A549 (cell line): ENCODE results near the gene PCYT1A.

Experiments
- BHLHE40 ChIP-seq: IDR thresholded peaks from 2 replicates; pipeline ENCODE4 v1.6.1; 2012; ENCODE audit warnings: low read depth, low read length, inconsistent platforms
- CBX2 ChIP-seq: fragments of 200-600 bp; sonication (generic); IDR thresholded peaks from 2 replicates; pipeline ENCODE4 v1.6.1; 2016; ENCODE audit warnings: low read depth, mild to moderate bottlenecking, borderline replicate concordance
- CHD2 ChIP-seq: fragments of 150-350 bp; IDR thresholded peaks from 2 replicates; pipeline ENCODE4 v1.6.1; 2014; ENCODE audit warnings: low read length; ENCODE audit not compliant: partially characterized antibody
- CTCF ChIP-seq: fragments of >200 bp; sonication (Bioruptor Twin); formaldehyde crosslinking; IDR thresholded peaks from 3 replicates; pipeline ENCODE4 v1.5.1; 2016
- POLR2A ChIP-seq: IDR thresholded peaks from 2 replicates; pipeline ENCODE4 v1.6.1; 2012; ENCODE audit warnings: mild to moderate bottlenecking, low read length
- RFX5 ChIP-seq: fragments of 450-650 bp; IDR thresholded peaks from 2 replicates; pipeline ENCODE4 v1.7.1; 2014; ENCODE audit warnings: antibody characterized with exemption, mild to moderate bottlenecking, moderate library complexity
- SMC3 ChIP-seq: fragments of >200 bp; sonication (Bioruptor Twin); formaldehyde crosslinking; IDR thresholded peaks from 3 replicates; pipeline ENCODE4 v1.6.1; 2018; ENCODE audit warnings: inconsistent platforms
- TP53 ChIP-seq: fragments of 250-450 bp; sonication (Bioruptor Pico); IDR thresholded peaks from 2 replicates; pipeline ENCODE4 v1.5.0; 2021; ENCODE audit warnings: mild to moderate bottlenecking, moderate library complexity
- TF ChIP-seq, protein P1 (sequence below): IDR thresholded peaks from 2 replicates; pipeline ENCODE4 v1.6.1; 2012
- TF ChIP-seq, protein P2 (sequence below): IDR thresholded peaks from 2 replicates; pipeline ENCODE4 v1.6.1; 2012
- TF ChIP-seq, protein P3 (sequence below): fragments of 150-350 bp; IDR thresholded peaks from 2 replicates; pipeline ENCODE4 v1.6.1; 2014; ENCODE audit warnings: low read depth, mild to moderate bottlenecking, low read length

DNA sequence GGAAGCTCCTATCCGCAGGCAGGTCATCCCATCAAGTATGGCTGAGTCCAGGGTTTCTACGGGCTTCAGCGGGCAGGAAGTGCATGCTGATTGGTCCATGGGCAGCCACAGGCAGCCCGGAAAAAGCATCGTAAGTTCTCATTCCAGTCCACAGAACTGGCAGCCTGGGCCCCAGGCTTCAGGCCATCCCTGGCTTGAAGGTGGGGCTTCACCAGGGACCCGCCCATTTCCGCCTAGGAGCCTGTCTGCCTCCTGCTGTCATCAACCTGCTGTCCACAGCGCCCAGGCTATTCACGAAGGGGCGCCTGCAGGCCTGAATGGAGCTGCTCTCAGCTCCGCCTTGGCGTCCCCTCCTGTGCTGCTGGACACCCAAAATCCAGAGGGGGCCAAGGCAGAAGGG lies 13.9 kb downstream of the PCYT1A start:
- TF ChIP-seq CTCF (no peak), CBX2 (no peak), BHLHE40 (no peak), TP53 (no peak), CHD2 (no peak), POLR2A (no peak), RFX5 (no peak), SMC3 (no peak)
- TF ChIP-seq, protein P1, sequence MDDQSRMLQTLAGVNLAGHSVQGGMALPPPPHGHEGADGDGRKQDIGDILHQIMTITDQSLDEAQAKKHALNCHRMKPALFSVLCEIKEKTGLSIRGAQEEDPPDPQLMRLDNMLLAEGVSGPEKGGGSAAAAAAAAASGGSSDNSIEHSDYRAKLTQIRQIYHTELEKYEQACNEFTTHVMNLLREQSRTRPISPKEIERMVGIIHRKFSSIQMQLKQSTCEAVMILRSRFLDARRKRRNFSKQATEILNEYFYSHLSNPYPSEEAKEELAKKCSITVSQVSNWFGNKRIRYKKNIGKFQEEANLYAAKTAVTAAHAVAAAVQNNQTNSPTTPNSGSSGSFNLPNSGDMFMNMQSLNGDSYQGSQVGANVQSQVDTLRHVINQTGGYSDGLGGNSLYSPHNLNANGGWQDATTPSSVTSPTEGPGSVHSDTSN: no peak
- TF ChIP-seq, protein P2, sequence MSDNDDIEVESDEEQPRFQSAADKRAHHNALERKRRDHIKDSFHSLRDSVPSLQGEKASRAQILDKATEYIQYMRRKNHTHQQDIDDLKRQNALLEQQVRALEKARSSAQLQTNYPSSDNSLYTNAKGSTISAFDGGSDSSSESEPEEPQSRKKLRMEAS: no peak
- TF ChIP-seq, protein P3, sequence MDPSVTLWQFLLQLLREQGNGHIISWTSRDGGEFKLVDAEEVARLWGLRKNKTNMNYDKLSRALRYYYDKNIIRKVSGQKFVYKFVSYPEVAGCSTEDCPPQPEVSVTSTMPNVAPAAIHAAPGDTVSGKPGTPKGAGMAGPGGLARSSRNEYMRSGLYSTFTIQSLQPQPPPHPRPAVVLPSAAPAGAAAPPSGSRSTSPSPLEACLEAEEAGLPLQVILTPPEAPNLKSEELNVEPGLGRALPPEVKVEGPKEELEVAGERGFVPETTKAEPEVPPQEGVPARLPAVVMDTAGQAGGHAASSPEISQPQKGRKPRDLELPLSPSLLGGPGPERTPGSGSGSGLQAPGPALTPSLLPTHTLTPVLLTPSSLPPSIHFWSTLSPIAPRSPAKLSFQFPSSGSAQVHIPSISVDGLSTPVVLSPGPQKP: no peak
